Activated naive CD4-positive, alpha-beta T cell (primary cell): Measurements from ENCODE around the gene SMCR8.
"Not testable (repeated sequence)": the region's sequence is repeated elsewhere in the genome, so short reads cannot be mapped to it uniquely, and the experiment has no call there.

ENCODE experiments used
- DNase-seq, 4 experiments: peaks; one replicate each; lab custom pipeline; 2025; lab: John Stamatoyannopoulos, UW

The SMCR8 gene

DNA sequence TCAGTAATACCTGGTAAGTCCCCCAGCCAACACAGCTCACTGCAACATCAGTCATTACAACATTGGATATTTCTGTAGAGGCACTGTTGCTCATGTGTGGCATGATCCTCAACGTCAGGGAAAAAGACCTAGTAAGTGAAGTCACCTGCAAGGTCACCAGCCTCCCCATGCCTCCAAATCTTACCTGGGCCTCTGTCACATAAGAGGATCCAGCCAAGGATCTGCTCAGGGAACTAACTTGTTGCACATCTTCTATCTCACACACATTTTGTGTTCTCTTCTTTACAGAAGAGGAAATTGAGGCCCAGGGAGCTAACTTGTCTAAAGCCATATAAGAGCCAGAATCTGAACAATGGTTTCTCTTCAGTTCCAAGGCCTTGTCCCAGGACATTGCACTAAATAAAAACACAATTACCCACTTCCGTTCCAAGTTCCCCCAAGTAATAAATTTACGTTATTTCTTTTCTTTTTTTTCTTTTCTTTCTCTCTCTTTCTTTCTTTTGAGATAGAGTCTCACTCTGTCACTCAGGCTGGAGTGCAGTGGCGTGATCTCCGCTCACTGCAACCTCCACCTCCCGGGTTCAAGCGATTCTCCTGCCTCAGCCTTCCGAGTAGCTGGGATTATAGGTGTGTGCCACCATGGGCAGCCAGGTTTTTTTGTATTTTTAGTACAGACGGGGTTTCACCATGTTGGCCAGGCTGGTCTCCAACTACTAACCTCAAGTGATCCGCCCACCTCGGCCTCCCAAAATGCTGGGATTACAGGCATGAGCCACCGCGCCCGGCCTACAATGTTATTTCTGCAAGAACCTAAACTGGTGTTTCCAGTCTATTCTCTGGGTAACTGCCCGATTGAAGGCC lies 47.0 kb downstream of the SMCR8 start:
- no peak for DNase-seq

DNA sequence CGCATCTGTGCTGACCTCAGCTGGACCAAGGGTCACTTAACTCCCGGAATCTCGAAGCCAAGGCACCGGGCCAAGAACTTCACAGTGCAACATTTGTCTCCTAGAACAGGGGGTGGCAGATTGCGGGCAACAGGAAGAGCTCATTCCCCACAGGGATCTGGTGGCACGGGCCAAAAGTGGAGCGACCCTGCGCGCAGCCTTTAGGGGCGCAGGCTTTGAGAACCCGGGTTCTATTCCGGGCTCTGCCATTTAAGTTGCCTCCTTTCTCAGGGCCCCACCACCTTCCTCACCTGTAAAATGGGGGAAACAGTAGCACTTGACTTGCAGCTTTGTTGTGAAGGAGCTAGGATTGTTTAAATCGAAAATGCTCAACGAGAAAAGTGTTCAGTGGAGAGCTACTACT lies 47.6 kb downstream of the SMCR8 start:
- DNase-seq = no peak

GRCh38 chr17:18363101-18364049 lies 48.3 kb downstream of the SMCR8 start, which contains the start of gene SHMT1:
SHMT1 (minus strand) TSS chr17:18363550; CDS start chr17:18355981, 7,569 bp downstream.
- peak; percentile 71 to 90 (median 80) for DNase-seq

DNA sequence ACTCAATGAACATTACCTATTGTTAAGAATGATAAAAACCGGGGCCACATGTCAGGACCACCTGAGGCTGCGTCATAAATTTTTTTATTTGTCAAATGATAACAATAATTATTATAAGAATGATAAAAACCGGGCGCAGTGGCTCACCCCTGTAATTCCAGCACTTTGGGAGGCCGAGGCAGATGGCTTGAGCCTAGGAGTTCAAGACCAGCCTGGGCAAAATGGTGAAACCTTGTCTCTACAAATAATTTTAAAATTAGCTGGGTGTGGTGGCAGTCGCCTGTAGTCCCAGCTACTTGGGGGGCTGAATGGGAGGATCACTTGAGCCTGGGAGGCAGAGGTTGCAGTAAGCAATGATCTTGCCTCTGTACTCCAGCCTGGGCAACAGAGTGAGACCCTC lies 49.1 kb downstream of the SMCR8 start:
- DNase-seq = no peak

DNA sequence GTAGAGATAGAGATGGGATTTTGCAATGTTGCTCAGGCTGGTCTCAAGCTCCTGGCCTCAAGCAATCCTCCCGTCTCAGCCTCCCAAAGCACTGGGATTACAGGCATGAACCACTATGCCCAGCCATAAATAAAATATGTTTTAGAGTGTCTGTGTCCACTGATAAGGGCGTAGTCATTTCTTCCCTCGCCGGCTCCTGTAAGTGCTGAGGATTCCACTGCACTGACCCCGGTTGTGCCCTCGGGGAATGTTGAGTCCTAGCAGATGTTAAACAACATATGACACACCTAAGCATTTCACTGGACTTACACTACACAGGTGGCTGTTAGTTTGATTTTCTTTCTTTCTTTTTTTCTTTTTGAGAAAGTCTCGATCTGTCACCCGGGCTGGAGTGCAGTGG lies 53.9 kb downstream of the SMCR8 start:
- DNase-seq = no peak

GRCh38 chr17:18370761-18371160 lies 55.7 kb downstream of the SMCR8 start:
- no peak for DNase-seq

GRCh38 chr17:18371455-18371854 lies 56.4 kb downstream of the SMCR8 start:
- no peak for DNase-seq

DNA sequence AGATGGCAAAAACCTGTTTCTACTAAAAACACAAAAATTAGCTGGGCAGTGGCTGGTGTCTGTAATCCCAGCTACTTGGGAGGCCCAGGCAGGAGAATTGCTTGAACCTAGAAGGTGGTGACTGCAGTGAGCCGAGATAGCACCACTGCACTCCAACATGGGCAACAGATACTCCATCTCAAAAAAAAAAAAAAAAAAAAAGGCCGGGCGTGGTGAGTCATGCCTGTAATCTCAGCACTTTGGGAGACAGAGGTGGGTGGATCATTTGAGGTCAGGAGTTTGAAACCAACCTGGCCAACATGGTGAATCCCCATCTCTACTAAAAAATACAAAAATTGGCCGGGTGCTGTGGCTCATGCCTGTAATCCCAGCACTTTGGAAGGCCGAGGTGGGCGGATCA lies 58.1 kb downstream of the SMCR8 start:
- DNase-seq = not testable (repeated sequence)

GRCh38 chr17:18374216-18374615 lies 59.1 kb downstream of the SMCR8 start:
- DNase-seq = no peak
